GM21619 (cell line): ENCODE data around the gene TRIM17.
A peak's percentile ranks its signal among the peaks of the same experiment; 100 is the strongest.

Experiments
- ATAC-seq: cut with Tn5 transposase; IDR thresholded peaks from one replicate; pipeline ENCODE4 v1.9.1; 2021; ENCODE audit not compliant: unreplicated experiment

TRIM17 gene

GRCh38 chr1:228416217-228416933, at the start of gene TRIM17:
TRIM17 (minus strand) TSS chr1:228416861; CDS start chr1:228415072, 1,789 bp downstream.
- no peak for ATAC-seq

- ATAC-seq, result no peak
These were observed 49.0 kb upstream of the TRIM17 start for GRCh38 chr1:228465571-228466146.

DNA sequence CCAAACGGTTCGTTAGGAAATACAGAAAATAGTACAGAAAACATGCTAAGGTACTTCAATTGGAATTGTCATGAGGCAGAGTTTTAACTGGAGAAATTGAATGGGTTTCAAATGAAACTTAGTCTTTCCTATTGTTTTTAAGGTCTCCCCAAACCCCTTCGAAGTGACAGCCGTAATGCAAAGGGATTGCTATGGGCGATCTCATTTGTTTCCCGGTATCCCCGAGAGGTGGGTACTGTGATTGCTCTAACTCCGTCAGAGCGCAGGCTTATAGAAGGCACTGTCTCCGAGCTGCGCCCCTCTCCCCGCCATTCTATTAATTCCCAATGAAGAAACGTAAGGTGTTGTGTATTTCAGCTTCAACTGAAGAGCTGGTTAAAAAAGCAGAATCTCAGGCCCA, 48.5 kb upstream of the TRIM17 start:
- no peak for ATAC-seq

DNA sequence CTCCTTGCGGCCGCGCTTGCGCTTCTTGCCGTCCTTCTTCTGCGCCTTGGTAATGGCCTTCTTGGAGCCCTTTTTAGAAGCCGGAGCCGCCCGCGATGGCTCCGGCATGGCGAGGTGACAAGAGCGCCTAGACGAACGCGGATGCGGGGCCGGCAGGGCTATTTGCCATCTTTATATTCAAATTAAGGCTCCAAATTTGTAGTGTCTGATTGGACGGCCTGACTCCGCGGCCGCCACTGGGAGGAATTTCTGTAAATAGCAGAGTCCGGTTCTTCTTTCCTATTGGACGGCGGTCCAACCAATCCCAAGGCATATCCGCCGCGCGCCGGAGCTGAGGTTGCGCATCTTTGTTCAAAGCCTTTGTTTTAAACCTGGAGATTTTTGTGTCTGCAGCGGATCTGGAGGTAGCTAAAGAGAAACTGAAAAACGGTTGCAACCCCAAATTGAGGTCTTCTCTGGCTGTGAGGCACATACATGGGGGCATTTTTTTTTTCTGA, 47.9 kb upstream of the TRIM17 start:
- peak; percentile 84 for ATAC-seq

GRCh38 chr1:228463559-228464455, 47.1 kb upstream of the TRIM17 start:
- ATAC-seq, result peak; percentile 46

DNA sequence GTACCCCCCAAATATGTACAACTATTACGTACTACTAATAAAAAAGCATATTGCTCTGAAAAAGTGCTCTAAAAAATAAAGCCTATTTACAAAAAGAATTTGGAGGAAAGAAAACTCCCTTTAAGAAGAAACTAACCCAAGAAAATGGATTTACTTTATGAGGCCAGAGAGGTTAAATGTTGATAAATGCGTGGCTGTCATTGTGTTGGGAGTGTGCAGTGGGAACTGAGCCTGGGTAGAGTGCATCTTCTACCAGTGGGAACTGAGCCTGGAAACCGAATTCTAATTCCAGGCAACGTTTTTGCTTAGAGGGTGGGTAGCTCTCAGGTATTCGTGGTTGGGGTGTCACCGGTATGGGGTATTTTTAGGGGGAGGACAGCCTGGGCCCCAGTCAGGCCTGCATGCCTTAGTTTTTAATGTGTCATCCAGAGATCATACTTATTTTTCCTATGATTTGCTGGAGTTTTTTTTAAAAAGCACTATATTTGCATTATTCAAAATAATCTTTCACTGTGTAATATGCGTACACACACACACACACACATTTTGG, 46.4 kb upstream of the TRIM17 start:
- ATAC-seq, result no peak

DNA sequence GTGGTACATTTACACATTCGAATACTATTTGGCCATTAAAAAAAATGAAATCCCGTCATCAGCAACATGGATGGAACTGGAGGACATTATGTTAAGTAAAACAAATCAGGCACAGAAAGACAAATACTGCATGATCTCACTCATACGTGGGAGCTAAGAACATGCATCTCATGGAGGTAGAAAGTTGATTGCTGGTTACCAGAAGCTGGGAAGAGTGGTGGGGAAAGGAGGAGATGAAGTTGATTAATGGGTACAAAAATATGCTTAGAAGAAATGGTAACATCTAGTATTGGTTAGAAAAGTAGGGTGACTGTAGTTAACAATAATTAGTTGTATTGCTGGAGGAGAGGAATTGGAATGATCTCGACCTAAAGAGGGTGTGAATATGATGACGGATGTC, 45.9 kb upstream of the TRIM17 start:
- ATAC-seq, result no peak

GRCh38 chr1:228460821-228461220, 44.2 kb upstream of the TRIM17 start:
- ATAC-seq, result no peak

DNA sequence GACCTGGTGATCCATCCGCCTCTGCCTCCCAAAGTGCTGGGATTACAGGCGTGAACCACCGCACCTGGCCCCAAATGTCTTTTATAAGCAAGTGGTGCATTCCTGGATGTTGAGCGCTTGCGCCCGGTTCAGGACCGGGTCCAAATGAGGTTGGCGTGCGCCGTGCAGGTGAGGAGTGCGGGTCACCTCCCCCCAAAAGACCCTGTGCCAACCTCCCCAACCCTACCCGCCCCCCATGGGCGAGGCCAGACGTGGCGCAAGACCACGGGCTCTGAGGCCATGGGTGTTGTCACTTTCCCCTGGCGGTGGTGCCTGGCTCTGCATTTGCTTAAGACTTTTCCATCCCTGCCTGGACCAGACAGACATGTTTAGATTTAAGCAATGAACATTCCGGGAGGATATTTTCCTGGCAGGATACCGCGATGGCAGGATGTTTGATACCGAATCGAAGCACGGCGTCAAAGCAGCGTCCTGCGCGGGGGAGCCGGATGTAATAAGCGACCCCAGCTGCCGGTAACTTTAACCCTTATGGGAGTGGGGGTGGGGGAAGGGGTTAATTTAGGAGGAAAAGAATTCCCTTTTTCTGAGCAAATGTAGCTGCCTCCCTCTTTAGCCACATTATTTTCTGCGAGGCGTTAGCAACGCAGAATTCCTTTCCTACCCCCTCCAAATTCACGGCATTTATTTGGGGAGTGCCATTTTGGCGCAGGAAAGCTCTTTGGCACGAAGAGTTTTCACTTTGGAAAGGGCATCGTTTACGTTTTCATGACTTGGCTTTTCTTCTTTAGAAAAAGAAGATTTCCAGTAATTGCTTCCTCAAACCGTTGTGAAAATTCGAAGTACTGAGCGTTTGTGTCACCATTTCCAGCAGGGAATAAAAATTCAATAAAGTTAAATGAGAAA, 42.7 kb upstream of the TRIM17 start:
- peak; percentile 25 for ATAC-seq

- ATAC-seq, result peak; percentile 88
These were observed 40.9 kb upstream of the TRIM17 start for GRCh38 chr1:228457396-228458176.

DNA sequence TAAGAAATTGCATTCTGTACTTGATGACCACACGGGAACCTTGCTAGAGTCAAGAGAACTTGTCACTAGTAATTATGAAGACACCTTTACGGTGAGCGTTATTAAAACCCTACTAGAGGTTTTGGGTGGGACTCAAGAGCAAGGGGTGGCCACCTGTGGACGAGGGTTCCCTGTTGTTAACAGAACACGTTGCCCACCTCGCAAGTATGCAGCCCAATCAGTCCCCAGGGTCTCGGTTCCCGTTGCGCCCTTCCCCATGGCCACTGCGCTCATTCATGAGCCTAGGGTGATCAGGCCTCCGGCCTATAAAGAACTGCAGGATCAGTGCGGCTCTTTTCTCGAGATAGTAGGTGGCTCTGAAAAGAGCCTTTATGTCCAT, 40.3 kb upstream of the TRIM17 start:
- ATAC-seq, result peak; percentile 9

DNA sequence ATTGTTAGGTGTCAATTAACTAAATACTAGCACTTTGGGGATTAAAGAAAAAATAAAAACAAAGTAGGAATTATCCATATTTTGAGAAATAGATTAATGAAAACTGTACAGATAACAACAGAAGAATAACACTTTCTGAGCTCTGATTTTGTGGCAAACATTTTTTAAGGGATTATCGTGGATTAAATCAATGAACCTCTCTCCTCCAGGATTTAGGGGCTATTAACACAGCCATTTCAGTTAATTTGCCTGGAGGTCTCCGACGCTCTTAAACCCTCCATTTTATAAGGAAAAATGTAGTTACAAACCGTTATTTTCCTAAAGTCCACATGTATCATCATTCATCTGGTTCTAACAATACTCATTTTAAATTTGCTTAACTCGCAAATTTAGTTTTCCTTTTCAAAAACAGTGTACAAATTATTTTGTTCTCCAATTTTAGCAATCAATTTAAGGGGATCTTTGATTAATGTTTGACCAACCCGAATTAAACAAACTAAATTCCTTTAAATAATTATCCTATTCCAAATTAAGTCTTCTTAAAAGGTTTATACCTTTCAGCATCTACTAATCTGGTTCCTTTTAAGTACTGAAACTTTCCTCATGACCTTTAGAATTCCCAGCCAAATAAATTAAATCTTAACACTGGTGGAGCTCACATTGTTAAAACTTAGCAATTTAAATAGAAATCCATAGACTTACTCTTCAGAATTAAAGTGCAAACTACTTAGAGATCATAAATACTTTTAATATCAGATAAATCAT, 39.8 kb upstream of the TRIM17 start:
- no peak for ATAC-seq

DNA sequence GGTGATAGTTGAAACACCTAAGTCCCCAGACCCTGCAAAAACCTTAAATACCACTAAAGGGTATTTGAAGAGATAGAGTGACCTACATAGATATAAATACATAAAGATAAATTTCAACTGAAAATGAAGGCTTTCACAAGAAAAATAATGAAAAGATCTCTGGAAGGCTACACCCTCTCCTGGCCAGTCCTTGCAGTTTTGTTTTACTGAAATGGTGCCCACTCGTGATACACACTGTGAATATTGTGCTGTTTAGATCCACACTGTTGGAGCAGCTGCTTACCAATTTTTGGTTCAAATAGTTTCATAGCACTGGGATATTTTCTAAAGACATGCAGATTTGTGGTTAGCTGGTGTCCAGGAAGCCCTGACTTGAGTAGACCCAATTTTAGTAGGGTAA, 39.1 kb upstream of the TRIM17 start:
- ATAC-seq, result no peak

DNA sequence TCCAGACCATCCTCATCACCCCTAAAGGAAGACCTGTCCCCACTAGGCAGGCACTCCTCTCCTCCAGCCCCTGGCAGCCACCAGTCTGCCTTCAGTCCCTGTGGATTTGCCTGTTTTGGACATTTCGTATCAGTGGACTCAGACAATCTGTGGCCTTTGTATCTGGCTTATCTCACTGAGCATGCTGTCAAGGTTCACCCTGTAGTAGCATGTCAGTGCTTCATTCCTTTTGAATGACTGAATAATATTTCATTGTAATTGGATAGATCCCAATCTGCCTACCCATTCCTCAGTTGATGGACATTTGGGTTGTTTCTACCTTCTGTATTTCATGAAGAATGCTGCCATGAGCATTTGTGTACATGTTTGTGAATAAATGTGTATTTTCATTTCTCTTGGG, 37.6 kb upstream of the TRIM17 start:
- ATAC-seq, result no peak

- no peak for ATAC-seq
These were observed 37.0 kb upstream of the TRIM17 start for GRCh38 chr1:228453614-228454013.

DNA sequence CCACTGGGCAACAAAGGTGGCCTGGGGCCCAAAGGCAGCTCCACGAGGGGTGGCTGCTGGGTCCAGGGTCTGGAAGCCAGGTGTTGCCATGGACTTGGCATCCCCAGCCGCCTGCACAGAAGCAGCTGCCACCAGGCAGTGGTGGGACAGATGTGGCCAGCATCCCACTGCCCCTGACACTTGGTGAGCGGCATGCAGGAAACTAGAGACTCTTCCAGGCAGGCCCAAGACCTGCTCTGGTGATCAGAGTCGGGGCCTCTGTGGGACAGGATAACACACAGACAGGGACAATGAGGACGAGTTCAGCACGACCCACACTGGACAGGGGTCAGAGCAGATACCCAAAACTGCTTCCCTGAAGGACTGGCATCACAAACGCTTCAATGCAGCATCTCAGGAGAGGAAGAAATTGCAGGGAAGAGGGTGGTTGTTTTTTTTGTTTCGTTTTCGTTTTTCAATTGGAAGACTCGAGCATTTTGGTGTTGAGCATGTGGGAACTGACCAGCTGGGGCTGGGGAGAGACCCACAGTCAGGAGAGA, 36.4 kb upstream of the TRIM17 start:
- no peak for ATAC-seq

DNA sequence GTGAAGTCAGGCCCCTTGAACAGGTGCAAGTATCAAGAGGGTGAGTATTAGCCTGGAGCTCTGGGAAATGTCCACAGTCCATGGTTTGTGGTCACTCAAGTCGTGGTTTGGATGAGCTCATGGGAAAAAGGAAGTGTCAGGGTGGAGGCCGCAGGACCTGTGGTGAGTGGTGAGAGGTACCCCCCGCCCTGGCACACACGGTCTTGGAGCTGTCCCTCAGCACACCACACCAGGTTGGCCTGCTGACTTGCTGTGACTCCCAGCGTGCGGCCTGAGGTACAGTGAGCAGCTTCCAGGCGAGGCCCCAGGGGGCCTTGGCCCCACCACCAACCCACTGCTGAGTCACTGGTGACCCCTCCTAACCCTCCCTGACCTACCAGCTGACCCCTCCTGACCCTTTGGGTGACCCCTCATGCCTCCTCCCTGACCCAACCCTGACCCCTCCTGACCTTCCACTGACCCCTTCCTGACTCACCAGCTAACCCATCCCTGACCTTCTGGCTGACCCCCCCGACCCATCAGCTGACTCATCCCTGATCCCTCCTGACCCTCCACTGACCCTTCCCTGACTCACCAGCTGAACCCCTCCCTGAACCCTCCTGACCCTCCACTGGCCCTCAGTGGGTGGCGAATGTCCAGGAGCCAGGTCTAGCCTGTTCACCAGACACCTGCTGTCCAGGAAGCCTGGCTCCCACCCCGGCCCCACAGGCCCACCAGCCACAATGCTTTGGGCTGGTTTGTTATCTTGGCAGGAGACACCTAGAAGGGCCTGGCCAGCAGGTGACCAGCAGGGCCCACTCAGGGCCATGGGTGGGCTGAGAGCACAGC, 35.7 kb upstream of the TRIM17 start:
- ATAC-seq, result no peak

GRCh38 chr1:228450200-228450599, 33.5 kb upstream of the TRIM17 start:
- ATAC-seq, result no peak
